ENCODE results near the gene UFSP1. TPM values are rescaled to one million over a fixed set of nuclear protein-coding genes. Genes with fewer than 3 reads are reported as not detected.

The UFSP1 gene
- total and polyA plus RNA-seq, 2 of the 13 experiments (the other 11 are each of a cell fraction or from before 2014, with no cell fraction given) = 0.65 to 3.3 TPM

GRCh38 chr7:100867776-100868485, 21.6 kb downstream of the UFSP1 start:
- Histone ChIP-seq H2AFZ (ENCODE audit: low read length) (no peak overlapping the region), H3K9me3 (ENCODE audit: low read length) (no peaks in the 10 kb centered on the region), H3K4me1 (ENCODE audit: insufficient read depth, low read length) (peaks cover 14% of the 10 kb centered on the region), H3K27ac (ENCODE audit: extremely low read length, insufficient read depth, low read length) (no peak overlapping the region), H3K4me3 (replicated peaks in 1 of 3; ENCODE audit: insufficient read depth in 1 of 3, low read depth in 2 of 3, low read length in 3 of 3) (no peak overlapping the region), H3K79me2 (ENCODE audit: insufficient read depth, low read length) (no peaks in the 10 kb centered on the region), H4K20me1 (ENCODE audit: insufficient read depth, low read length) (no peaks in the 10 kb centered on the region), H3K36me3 (replicated peaks in 1 of 2; ENCODE audit: control insufficient read depth in 1 of 2, insufficient read depth in 2 of 2, low read length in 2 of 2) (no peaks in the 10 kb centered on the region), H3K27me3 (ENCODE audit: control insufficient read depth in 1 of 2, insufficient read depth in 2 of 2, low read length in 2 of 2) (no peaks in the 10 kb centered on the region; a peak in 1 of 5 replicates), H3K4me2 (ENCODE audit: low read depth, low read length) (no peak overlapping the region), H3K9ac (ENCODE audit: insufficient read depth, low read depth, low read length) (no peak overlapping the region)
- DNase-seq (ENCODE audit: low spot score) (no peak), FAIRE-seq (no peak), ATAC-seq (no peak; the same call in 1 of the 3 replicates)
- in situ Hi-C loops (cut with HindIII; ENCODE audit: extremely low pct_ligation_motif_present, low pct_unique_long_range_greater_than_20kb) (no loop called here), intact Hi-C loops (cut with micrococcal nuclease; ENCODE audit: unreplicated experiment) (no loop called here)
- TF ChIP-seq ZNF687 (CRISPR knock-in tag; IDR thresholded peaks at IDR 0.05) (0 out of 2 replicates have a peak, but pooled peaks have one; percentile 14), SP1 (IDR thresholded peaks at IDR 0.05) (no peak), SP1 (CRISPR knock-in tag; IDR thresholded peaks at IDR 0.05) (no peak), ZNF652 (CRISPR knock-in tag; IDR thresholded peaks at IDR 0.05; ENCODE audit: borderline replicate concordance, low read depth) (no peak), SMC3 (IDR thresholded peaks at IDR 0.05; ENCODE audit: low read length) (no peak)
- ChIA-PET CTCF (ENCODE audit: low intra/inter-chr PET ratio, low total read pairs) (no interaction called here), POLR2A (no interaction called here)
- BruUV-seq (replicated peaks) = no TSS peak
- WGBS (ENCODE audit: low lambda C conversion rate) = 75% methylated on average over 12 of the region's 27 CpGs

Data from HepG2 (cell line).